OCI-M2 (cell line): ENCODE data around the gene ZNF774.
"Not testable (repeated sequence)": the region's sequence is repeated elsewhere in the genome, so short reads cannot be mapped to it uniquely, and the experiment has no call there.

Experiments
- DNase-seq: peaks from one replicate; lab custom pipeline; 2025; ENCODE audit not compliant: unreplicated experiment; lab: John Stamatoyannopoulos, UW

ZNF774 gene

DNA sequence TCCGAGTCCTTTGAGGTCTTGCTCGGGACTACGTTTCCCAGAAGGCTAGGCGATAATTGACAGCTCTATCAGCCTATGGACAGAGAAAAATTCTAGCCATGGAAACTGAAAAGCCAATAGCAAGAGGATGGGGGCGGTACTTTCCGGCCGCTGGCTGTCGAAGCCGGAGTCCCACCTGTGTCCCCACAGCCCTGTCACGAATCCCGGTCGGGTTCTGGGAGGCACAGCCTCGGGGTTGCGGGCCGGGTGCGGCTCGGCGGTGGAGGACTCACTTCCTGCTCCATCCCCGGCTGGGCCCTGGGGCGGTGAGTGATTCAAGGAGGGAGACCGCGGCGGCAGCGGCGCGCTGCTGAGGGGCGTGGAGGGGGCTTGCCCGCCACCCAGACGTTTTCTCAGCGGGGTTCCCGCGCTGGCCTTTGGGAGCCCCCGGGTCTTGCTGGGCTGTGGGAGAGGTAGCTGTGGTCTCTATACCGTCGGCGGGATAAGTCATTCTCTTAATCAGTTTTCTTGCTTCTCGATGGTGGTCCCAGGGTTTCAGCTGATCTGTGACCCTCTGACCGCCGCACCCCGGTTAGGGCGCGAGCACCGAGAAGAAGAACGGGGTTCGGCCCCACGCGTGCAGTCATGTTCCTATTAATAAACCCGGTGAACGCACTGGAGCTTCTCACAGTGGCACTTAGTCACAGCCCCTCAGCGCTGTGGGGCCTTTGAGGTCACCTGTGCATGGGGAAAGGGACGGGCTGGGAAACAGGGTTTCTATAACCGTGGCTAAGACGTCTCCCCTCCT lies at the start of gene ZNF774:
Gene ZNF774 (plus strand): TSS at position 178 of the 787 bp plus-strand sequence. CDS start 2,377 bp downstream, outside the sequence.
- DNase-seq = peak; percentile 83

DNA sequence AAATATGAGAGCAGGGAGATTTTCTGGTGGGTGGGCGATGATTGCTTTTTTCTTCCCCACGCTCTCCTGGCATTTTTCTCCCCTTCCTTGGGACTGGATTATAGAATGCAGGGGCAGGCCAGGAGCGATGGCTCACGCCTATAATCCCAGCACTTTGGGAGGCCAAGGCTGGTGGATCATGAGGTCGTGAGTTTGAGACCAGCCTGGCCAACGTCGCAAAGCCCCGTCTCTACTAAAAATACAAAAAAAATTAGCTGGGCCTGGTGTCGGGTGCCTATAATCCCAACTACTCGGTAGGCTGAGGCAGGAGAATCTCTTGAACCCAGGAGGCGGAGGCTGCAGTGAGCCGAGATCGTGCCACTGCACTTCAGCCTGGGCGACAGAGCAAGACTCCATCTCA lies 46.7 kb upstream of the ZNF774 start:
- not testable (repeated sequence) for DNase-seq

DNA sequence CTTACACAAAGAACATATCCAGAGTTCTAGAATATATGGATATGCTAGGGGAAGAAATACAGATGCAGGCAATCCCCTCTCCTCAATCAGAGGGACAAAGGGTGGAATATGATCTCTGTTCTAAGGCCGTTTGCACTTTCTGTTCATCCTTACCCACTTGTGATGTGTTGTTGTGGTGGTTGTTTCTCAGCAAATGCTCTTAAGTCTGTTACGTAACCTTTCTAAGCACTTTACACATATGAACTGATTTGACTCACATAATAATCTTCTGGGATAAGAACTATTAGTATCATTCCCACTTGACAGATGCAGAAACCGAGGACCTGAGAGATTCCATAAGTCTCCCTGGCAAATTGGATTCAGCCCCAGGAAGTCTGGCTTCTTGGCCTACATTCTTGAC lies 46.2 kb upstream of the ZNF774 start:
- DNase-seq = no peak

DNA sequence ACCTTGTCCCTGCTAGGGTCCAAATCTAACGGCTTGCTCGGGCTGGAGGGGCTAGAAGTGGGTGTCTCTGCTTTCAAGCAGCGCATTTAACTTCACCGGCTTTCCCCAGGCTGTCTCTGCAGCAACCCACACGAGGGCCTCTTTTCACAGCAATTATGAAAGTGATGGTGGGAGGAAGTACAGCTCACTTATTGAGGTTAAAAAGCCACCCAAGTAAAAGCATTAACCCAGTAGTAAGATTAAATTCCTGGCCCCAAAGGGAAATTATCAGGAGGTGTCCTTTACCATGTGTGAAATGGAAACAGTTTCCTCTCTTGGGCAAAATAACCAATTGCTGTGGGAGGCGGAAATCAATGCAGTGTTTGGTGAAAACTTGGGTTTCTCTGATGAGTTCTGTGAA lies 45.5 kb upstream of the ZNF774 start:
- no peak for DNase-seq

DNA sequence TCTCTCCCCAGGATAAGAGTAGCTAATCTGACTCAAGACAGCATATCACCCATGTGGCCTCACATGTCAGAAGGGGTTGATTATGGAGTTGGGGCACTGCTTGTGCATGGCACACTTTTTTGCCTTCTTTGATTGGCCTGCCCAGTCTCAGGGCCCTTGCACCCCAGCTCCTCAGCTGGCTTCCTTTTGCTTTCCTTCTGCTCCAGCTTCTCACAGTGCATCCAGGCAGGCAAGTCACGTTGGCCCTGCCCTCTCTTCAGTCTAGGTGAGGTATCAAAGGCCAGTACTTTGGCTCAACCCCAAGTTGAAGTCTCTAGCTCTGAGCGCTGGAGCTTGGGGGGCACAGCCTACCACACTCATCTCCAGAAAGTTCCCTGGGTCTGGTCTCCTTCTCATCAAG lies 44.4 kb upstream of the ZNF774 start:
- DNase-seq = no peak

DNA sequence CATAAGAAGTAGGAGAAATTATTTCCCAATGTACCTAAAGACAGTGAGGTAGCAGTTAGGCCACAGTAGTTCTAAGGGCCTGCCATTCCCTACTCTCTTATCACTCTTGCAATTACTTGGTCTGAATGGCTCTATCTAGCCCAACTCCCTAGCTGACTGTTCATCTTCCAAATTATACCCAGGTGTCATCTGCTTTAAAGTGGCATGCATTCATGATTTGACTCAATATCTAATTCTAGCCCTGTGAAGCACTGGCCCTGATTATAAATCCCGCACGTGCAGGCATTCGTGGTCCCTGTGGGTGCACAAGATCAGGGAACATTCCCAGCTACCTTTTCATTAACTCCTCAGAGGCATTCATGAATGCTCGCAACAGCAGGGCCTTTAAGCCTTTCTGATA lies 43.1 kb upstream of the ZNF774 start:
- no peak for DNase-seq

DNA sequence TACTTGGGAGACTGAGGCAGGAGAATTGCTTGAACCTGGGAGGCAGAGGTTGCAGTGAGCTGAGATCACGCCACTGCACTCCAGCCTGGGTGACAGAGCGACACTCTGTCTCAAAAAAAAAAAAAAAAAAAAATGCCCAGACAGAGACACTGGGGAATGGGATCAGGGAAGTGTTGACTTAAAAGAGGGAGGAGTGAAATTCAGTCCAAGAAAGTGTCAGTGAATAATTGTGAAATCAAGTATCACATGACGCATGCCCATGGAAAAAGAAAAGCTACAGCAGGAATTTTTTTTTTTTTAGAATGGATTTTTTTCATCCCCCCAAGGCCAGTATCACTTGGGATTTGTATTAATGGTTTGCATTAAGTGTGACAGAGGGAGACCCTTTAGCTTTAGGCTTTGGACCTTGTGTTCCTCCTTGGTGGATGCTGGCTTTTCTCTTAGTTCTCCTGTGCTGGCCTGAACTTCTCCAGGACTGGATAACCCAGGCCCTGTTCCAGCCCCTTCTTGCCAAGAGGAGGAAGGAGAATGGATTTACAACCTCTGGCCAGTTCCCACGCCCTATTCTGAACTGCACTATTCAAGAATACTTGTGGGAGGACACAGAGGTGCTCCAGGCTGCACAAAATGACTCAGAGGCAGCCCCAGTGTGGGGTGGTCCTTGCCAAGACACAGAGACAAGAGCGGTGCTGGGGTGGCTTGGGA lies 36.7 kb upstream of the ZNF774 start:
- no peak for DNase-seq

DNA sequence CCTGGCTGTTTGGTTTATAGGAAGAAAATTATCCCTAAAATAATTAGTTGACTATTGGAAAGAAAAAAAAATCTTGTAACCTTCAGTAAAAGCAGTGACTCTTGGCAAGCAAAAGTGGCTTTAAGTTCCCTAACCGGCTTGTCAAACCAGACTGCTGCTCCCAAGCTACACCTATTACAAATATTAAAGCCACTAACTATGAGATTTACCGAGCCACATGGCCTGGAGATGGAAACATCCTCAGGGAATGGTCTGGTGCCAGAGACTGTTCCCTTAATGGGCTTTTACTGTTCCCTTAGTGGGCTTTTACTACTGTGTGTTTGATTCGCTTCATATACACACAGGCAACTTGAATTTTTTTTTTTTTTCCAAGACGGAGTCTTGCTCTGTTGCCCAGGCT lies 35.9 kb upstream of the ZNF774 start:
- no peak for DNase-seq

DNA sequence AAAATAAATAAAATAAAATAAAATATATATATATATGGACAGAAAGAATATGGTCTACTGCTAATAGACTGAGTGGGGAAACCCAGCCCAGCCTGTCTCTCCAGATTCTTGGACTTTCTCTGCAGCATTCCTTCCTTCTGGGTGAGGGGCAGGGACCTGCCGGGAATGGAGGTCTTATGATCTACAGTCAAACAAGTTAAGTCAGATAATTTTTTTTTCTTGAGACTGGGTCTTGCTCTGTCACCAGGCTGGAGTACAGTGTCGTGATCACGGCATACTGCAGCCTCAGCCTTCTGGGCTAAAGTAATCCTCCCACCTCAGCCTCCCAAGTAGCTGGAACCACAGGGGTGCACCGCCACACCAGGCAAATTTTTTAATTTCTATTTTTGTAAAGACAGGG lies 33.5 kb upstream of the ZNF774 start:
- DNase-seq = no peak

DNA sequence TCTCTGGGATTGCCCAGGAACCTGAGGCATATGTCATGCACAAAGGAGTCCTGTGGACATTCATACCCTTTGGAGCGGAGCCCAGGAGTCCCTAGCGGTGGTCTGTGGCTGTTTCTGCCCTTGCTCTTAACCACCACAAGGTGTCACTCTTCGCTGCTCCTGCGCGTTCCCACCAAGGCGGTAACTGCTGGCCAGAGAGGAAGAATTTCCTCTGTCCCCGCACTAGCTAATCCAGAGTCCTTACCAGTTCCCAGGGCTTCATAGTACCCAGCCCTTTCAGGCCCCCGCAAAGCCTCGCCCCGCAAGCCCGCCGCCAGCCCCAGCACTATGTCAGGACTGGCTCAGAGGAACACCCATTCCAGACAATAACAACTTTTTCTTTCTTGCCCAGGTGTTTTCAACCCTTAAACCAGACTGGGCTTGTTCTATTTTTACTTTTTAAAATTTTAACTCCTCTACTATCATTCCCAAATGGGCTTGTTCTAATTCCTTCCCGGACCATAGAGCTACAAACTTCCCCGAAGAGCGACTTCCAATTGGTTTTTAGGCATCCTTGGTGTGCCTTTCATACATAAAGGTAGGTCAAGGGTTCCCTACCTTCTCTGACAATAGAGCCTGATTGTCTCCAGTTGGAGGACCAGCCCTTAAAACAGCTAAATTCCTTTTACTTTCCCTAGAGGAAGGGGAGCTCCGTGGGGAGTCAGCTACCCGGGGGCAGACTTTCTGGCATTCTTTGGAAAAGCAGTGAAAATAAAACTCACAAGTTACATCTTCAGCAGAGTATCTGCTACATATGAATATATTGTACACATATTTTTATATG lies 31.8 kb upstream of the ZNF774 start:
- peak; percentile 28 for DNase-seq

DNA sequence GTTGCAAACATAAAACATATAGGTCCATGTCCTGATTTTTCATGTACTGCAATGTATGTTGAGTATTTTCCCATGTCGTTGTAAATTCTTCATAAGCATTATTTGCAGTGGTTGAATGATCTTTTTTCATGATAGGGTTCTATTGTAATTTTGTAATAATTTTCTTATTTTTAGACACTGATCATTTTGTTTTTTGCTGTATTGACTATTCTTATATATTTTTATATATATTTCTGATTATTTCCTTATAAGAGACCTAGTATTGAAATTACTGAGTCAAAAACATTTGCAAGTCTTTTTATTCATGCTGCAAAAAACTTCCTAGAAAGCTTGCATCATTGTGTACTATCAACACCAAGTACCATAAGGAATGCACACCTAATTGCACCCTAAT lies 31.2 kb upstream of the ZNF774 start:
- DNase-seq = no peak

DNA sequence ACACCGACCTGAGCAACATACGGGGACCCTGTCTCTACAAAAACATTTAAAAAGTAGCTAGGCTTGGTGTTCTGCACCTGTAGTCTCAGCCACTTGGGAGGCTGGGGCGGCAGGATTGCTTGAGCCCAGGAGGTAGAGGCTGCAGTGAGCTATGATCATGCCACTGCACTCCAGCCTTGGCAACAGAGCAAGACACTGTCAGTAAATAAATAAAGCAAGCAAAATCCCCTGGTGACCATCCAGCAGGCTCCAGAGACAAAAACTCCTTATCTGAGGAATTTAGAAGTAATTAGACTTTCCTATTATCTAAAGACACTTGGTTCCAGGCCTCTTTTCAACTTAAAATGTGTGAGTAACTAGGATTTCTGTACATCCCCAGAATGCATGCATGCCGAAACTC lies 29.5 kb upstream of the ZNF774 start:
- DNase-seq = no peak

DNA sequence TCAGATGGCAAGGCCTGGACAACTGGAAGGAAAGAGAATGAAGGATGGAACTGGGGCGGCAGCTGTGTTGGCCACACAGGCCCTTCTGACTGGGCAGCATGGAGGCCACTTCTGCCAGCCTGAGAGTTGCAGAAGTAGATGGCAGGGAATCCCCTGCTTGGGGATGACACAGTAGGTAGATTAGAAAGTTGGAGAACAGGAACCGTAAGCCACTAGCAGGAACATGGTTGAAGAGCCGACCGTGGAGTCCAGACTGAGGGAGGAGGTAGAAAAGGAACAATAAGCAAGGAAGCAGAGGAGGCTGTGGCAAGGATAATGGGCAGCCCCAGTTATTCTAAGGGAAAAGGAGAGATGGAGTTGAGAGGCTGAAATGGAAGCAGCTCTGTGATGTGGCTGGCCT lies 26.4 kb upstream of the ZNF774 start:
- DNase-seq = no peak

DNA sequence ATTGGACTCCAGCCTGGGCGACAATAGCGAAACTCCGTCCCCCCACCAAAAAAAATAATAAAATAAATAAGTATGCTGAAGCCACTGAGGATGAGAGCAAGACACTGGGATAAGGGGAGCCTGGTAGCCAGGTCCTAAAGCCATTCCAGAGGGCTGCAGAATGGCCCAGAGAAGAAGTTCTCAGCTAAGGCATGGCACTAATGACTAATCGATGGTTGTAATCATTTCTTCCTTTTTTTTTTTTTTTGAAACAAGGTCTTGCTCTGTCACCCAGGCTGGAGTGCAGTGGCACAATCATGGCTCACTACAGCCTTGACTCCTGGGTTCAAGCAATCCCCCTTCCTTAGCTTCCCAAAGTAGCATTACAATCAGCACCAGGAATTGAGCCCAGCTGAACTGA lies 25.6 kb upstream of the ZNF774 start:
- DNase-seq = no peak

DNA sequence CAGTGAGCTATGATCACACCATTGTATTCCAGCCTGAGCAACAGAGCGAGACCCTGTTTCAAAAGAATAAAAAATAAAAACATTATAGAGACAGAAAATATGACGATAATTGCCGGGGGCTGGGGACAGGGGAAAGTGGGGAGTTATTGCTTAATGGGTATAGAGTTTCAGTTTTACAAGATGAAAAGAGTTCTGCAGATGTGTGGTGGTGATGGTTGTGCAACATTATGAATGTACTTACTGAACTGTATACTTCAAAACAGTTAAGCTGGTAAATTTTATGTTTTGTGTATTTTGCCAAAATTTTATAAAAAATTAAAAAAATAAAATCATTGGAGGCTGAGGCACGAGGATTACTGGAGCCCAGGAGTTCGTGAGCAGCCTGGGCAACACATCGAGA lies 24.8 kb upstream of the ZNF774 start:
- no peak for DNase-seq

DNA sequence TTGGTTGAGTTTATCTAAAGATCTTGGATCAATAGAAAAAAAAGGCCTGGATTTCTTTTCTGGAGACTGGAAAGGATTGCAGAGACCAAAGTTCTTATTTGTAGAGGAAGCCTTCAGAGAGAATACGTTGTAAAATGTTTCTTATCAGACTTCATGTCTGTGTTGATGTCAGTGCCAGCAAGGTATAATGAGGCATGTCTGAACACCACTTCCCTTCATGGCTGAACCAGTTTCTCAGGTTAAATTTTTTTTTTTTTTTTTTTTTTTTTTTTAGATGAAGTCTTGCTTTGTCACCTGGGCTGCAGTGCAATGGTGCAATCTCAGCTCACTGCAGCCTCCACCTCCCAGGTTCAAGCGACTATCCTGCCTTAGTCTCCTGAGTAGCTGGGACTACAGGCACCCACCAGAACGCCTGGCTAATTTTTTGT lies 17.8 kb upstream of the ZNF774 start:
- DNase-seq = no peak

DNA sequence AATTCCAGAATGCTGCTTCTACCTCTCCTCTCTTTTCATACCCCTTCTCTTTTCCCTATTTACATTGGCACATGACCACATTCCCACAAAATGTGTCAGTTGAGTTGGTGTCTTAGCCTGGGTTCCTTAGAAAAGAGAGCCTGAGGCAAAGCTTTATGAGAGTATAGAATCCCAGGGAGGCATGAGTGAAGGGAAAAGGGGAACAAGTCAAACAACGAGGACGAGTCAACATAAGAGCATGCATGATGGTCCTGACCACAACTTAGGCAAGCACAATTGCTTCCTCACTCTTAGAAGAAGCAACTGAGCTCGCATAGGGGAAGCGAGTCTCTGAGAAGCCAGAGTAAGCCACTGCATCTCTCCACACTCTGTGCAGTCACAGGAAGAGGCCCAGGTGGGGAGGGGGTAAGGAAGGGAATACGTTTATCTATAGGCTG lies 15.4 kb upstream of the ZNF774 start:
- no peak for DNase-seq

DNA sequence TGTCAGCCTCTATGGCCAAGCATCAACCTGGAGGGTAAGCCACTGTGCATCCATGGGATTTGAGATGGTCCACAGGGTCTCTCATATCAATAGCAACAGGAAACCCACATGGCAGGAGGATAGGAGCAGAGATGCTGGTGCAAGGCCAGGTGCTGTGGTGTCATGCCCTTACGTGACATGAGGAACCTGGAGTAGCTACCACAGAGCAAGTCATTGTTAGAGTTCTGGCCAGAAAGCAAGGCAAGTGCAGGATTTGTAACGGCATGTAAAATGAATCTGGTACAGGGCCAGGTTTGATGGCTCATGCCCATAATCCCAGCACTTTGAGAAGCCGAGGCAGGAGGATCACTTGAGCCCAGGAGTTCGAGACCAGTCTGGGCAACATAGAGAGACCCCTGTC lies 14.8 kb upstream of the ZNF774 start:
- DNase-seq = no peak

DNA sequence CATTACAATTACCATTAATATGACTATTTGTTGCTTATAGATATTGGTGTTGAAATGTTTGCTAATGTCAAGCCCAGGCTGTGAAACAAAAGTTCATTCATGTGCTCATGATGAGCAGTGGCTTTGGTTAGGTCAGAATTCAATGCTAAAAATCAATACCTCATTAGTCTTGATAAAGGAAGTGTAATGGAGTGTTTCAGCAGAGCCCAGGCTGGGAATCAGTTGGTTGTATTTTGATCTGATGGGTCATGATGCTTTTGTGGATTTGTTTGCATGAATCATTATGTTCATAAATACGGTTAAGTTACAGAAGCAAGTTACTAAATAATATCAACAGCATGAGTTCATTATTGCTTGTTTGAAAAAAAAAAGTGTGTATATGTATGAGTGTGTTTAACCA lies 13.6 kb upstream of the ZNF774 start:
- DNase-seq = no peak

DNA sequence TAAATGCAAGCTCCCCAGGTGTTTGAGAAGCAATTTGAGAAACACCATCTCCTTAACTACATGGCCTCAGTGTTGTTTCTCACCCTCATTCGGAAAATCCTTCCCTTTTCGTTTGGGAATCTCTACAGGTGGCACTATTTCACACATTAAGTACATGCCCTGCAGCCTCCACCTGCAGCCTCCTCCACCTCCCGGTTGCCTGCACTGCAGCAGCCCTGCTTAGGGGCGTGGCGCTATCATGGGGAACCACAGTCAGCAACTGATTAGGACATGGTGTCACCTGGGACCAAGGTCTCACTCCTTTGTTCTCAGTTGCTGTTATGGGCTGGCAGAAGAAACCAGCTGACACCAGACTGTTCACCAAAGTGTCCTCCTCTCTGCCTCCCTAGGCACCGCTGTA lies 11.7 kb upstream of the ZNF774 start:
- no peak for DNase-seq

DNA sequence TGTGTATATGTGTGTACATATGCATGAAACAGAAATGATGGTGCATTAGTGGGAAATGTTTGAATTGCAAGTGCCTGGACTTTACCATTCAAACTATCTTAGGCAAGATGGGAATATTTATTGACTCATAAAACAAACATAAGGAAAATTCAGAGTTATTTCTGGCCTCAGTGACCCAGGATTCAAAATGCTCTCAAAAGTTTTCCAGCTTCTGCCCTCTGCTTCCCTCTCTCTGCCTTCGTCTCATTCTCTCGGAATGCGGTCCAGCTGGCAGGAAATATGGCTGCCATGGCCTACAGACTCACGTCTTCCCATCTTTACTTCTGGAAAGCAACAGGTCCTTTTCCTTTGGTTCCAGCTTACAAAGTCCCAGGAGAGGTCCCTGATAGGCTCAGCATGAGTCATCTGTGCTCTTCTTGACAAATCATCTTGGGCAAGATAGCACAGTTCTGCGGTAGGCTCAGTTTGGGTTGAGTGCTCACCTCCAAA lies 8.7 kb upstream of the ZNF774 start:
- DNase-seq = no peak

DNA sequence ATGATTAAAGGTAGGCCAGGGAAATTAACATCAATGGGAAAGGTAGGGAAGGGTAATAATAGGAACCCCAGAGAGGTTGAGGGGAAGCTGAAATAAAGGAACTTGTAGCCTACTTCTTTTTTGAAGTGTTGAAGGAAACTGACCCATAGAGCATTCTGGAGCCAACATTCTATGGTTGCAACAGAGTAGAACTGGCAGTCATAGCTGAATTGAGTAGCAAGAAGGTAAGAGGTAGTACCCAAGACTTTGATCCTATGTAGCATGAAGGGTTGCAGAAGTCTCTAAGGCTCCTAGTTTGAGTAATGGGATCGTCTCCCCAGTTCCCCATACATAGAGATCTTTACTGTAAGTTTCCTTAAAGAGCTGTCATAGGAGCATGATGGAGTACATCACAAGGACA lies 7.4 kb upstream of the ZNF774 start:
- no peak for DNase-seq
